KMS-11 (cell line): ENCODE measurements around the gene ZNF785.

Experiments used
- H2AFZ ChIP-seq: fragments of 200-600 bp; sonication (generic); 2 replicates; pipeline ENCODE4 v1.6.1; 2016; ENCODE audit warnings: antibody characterized with exemption, mixed run types, low read depth
- H3K27ac ChIP-seq: fragments of 200-600 bp; sonication (generic); 2 replicates; pipeline ENCODE4 v1.6.1; 2016; ENCODE audit warnings: mild to moderate bottlenecking, mixed run types
- H3K27me3 ChIP-seq: fragments of 200-600 bp; sonication (generic); 2 replicates; pipeline ENCODE4 v1.6.1; 2017; ENCODE audit warnings: mild to moderate bottlenecking, low read depth, mixed run types, moderate library complexity; ENCODE audit not compliant: insufficient read depth
- H3K36me3 ChIP-seq: fragments of 200-600 bp; sonication (generic); 2 replicates; pipeline ENCODE4 v1.6.1; 2017; ENCODE audit warnings: mild to moderate bottlenecking, mixed run types; ENCODE audit not compliant: insufficient read depth
- H3K4me1 ChIP-seq: fragments of 200-600 bp; sonication (generic); 2 replicates; pipeline ENCODE4 v1.6.1; 2016; ENCODE audit warnings: mild to moderate bottlenecking, low read depth, mixed run types; ENCODE audit not compliant: poor library complexity, severe bottlenecking
- H3K4me2 ChIP-seq: fragments of 200-600 bp; sonication (generic); 2 replicates; pipeline ENCODE4 v1.7.0; 2016; ENCODE audit warnings: mild to moderate bottlenecking, mixed run types
- H3K4me3 ChIP-seq: fragments of 200-600 bp; sonication (generic); IDR thresholded peaks from 2 replicates; pipeline ENCODE4 v1.6.1; 2017; ENCODE audit warnings: low read depth, low read length, mixed read lengths; ENCODE audit not compliant: insufficient read depth
- H3K79me2 ChIP-seq: fragments of 200-600 bp; sonication (generic); 2 replicates; pipeline ENCODE4 v1.6.1; 2016; ENCODE audit warnings: low read depth, mixed run types; ENCODE audit not compliant: insufficient read depth
- H3K9ac ChIP-seq: fragments of 200-600 bp; sonication (generic); 2 replicates; pipeline ENCODE4 v1.6.1; 2016; ENCODE audit warnings: mild to moderate bottlenecking, mixed run types
- H4K20me1 ChIP-seq: fragments of 200-600 bp; sonication (generic); 2 replicates; pipeline ENCODE4 v1.6.1; 2016; ENCODE audit warnings: mild to moderate bottlenecking, mixed run types; ENCODE audit not compliant: insufficient read depth
- TF ChIP-seq, protein P1 (sequence below): fragments of 200-600 bp; sonication (generic); conservative IDR thresholded peaks from 2 replicates; pipeline ENCODE4 v1.6.1; 2017; ENCODE audit warnings: low read depth, mild to moderate bottlenecking, antibody characterized with exemption, low read length, moderate library complexity, mixed read lengths

ZNF785 gene

DNA sequence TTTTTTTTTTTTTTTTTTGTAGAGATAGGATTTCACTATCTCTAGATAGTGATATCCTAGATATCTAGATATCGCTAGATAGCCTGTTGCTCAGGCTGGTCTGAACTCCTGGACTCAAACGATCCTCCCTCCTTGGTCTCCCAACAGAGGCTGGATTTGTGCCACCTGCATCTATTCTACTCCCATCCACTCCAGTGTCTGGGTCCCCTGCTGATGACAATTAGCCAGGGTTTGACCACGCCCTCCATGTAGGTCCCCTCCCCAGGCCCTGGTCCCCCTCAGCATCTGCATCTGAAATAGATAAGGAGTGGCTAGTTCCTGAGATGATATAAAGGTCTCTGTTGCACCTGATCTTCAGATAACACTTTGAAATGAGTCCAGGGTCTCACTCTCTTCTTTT, 16.2 kb downstream of the ZNF785 start:
- Histone ChIP-seq H3K4me2 (no peak overlapping the region), H3K9ac (no peak overlapping the region)

DNA sequence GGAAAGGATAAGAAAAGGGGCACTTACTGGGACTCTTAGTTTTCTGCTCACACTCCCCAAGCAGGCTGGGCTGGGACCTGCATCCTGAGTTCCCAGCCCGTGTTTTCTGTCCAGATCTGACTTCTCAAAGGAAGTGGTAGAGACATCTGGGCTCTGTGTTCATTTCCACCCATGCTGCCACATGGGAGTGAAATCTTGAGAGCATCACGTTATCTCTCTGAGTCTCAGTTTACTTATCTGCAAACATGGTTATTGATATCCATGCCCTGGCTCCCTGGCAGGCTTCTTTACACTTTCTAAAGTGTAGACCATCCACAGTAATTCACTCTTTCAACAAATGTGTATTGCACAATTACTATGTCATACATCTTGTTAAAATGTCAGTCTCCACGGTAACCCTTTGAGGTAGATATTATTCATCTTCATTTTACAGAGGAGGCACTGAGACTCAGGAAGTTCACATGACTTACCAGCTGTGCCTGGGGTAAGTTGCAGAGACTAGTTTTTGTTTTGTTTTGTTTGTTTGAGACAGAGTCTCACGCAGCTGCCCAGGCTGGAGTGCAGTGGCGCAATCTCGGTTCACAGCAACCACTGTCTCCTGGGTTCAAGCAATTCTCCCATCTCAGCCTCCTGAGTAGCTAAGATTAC, 17.4 kb downstream of the ZNF785 start:
- TF ChIP-seq, protein P1, sequence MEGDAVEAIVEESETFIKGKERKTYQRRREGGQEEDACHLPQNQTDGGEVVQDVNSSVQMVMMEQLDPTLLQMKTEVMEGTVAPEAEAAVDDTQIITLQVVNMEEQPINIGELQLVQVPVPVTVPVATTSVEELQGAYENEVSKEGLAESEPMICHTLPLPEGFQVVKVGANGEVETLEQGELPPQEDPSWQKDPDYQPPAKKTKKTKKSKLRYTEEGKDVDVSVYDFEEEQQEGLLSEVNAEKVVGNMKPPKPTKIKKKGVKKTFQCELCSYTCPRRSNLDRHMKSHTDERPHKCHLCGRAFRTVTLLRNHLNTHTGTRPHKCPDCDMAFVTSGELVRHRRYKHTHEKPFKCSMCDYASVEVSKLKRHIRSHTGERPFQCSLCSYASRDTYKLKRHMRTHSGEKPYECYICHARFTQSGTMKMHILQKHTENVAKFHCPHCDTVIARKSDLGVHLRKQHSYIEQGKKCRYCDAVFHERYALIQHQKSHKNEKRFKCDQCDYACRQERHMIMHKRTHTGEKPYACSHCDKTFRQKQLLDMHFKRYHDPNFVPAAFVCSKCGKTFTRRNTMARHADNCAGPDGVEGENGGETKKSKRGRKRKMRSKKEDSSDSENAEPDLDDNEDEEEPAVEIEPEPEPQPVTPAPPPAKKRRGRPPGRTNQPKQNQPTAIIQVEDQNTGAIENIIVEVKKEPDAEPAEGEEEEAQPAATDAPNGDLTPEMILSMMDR, result no peak
- Histone ChIP-seq H3K4me3 (no peak overlapping the region), H4K20me1 (no peaks in the 10 kb centered on the region), H3K4me2 (peak overlapping the region; percentile 62), H3K27ac (peak overlapping the region; percentile 77), H3K79me2 (peaks cover 7% of the 10 kb centered on the region), H3K9ac (peak overlapping the region; percentile 18; the same call in 1 of the 2 replicates), H2AFZ (peak overlapping the region; percentile 3; the same call in 1 of the 2 replicates), H3K4me1 (peaks cover 49% of the 10 kb centered on the region), H3K27me3 (no peaks in the 10 kb centered on the region), H3K36me3 (no peaks in the 10 kb centered on the region)

More for the DNA sequence above, 16.2 kb downstream of the ZNF785 start:
- Histone ChIP-seq H3K27me3 (no peaks in the 10 kb centered on the region), H3K4me3 (no peak overlapping the region), H3K27ac (peak overlapping the region; percentile 77; the same call in 1 of the 2 replicates), H3K36me3 (no peaks in the 10 kb centered on the region), H3K79me2 (peaks cover 12% of the 10 kb centered on the region), H3K4me1 (peaks cover 60% of the 10 kb centered on the region), H4K20me1 (no peaks in the 10 kb centered on the region), H2AFZ (no peak overlapping the region)
- TF ChIP-seq, protein P1, result no peak

DNA sequence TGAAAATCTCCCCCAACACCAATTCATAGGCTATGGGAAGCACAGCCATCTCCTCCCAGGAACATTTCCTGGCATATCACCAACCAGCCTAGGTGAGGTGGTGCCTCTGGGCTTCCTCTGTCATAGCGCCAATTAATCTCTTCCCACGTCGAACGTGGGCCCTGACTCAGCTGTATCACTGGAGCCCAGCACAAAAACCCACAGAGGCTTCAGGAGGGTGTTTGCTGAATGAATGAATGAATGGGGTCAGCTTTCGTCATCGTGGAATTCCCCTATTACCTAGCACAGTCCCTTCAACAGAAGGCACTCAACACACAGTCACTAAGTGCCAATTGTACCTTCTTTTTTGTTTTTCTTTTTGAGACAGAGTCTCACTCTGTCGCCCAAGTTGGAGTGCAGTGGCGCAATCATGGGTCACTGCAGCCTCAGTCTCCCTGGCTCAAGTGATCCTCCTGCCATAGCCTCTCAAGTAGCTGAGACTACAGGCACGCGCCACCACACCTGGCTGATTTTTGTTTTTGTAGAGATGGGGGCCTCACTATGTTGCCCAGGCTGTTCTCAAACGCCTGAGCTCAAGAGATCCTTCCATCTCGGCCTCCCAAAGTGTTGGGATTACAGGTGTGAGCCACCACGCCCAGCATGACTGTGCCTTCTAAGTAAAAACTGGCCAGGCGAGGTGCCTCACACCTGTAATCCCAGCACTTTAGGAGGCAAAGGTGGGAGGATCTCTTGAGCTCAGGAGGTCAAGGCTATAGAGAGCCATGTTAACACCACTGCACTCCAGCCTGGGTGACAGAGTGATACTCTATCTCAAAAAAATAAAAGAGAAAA, 18.1 kb downstream of the ZNF785 start:
- Histone ChIP-seq H3K79me2 (no peaks in the 10 kb centered on the region; the same call in 1 of the 2 replicates), H3K4me1 (peaks cover 42% of the 10 kb centered on the region), H3K27ac (peak overlapping the region; percentile 77), H3K4me2 (peak overlapping the region; percentile 62), H3K9ac (peak overlapping the region; percentile 18), H3K27me3 (no peaks in the 10 kb centered on the region), H4K20me1 (no peaks in the 10 kb centered on the region), H3K4me3 (no peak overlapping the region), H3K36me3 (no peaks in the 10 kb centered on the region), H2AFZ (peak overlapping the region; percentile 3)
- TF ChIP-seq, protein P1, result no peak

DNA sequence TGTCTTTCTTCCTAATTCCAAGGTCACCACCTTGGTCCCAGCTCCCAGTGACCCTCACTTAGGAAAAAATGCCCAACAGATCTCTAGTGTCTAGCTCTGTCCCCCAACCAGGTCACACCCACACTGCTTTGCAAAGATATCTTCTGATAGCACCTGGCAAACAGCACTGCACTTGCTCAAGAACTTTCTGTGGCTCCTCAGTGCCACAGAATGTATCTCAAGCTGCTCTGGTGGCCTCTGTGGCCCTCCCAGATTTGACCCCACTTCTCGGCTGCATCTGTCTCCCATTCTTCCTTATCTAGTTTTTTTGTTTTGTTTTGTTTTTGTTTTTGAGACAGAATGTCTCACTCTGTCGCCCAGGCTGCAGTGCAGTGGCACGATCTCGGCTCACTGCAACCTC, 19.0 kb downstream of the ZNF785 start:
- TF ChIP-seq, protein P1, result no peak
- Histone ChIP-seq H3K9ac (peak overlapping the region; percentile 18; the same call in 1 of the 2 replicates), H3K27me3 (no peaks in the 10 kb centered on the region), H3K4me3 (no peak overlapping the region), H3K27ac (peak overlapping the region; percentile 77), H3K4me1 (peaks cover 42% of the 10 kb centered on the region), H3K36me3 (no peaks in the 10 kb centered on the region), H2AFZ (no peak overlapping the region), H3K79me2 (no peaks in the 10 kb centered on the region), H4K20me1 (no peaks in the 10 kb centered on the region), H3K4me2 (peak overlapping the region; percentile 62; the same call in 1 of the 2 replicates)
